ENCODE data around the gene PLXNA1. TPM values are rescaled to one million over a fixed set of nuclear protein-coding genes. Genes with fewer than 3 reads are reported as not detected.

Gene PLXNA1
- total RNA-seq, 2 donors from 2014 or later = 2.1 to 7.6 TPM

GRCh38 chr3:126961191-126961790, 21.6 kb upstream of the PLXNA1 start:
- no peak overlapping the region for H3K27ac Mint-ChIP-seq
- H3K36me3 Mint-ChIP-seq = no peaks in the 10 kb centered on the region
- no peaks in the 10 kb centered on the region for H3K9me3 Mint-ChIP-seq
- no peak for DNase-seq (ENCODE audit: low spot score in 2 of 2)
- no peak for ATAC-seq

GRCh38 chr3:126961791-126962461, 21.0 kb upstream of the PLXNA1 start:
- ATAC-seq (no peak), DNase-seq (ENCODE audit: low spot score in 2 of 2) (no peak)
- H3K36me3 Mint-ChIP-seq = no peaks in the 10 kb centered on the region
- H3K9me3 Mint-ChIP-seq = no peaks in the 10 kb centered on the region
- H3K27ac Mint-ChIP-seq = no peak overlapping the region

GRCh38 chr3:126962756-126963155, 20.2 kb upstream of the PLXNA1 start:
- ATAC-seq = no peak
- H3K27ac Mint-ChIP-seq = no peak overlapping the region
- DNase-seq (ENCODE audit: low spot score in 2 of 2) = no peak
- H3K9me3 Mint-ChIP-seq = no peaks in the 10 kb centered on the region
- no peaks in the 10 kb centered on the region for H3K36me3 Mint-ChIP-seq

- no peaks in the 10 kb centered on the region for H3K9me3 Mint-ChIP-seq
- no peak for DNase-seq (ENCODE audit: low spot score in 2 of 2)
- no peak overlapping the region for H3K27ac Mint-ChIP-seq
- no peaks in the 10 kb centered on the region for H3K36me3 Mint-ChIP-seq
- no peak for ATAC-seq
Measured at GRCh38 chr3:126963261-126964190, 19.4 kb upstream of the PLXNA1 start.

- Mint-ChIP-seq H3K9me3 (no peaks in the 10 kb centered on the region), H3K27ac (peak overlapping the region in 1 of 2 donors; percentile 24), H3K36me3 (no peaks in the 10 kb centered on the region)
- no peak for ATAC-seq
- DNase-seq (ENCODE audit: low spot score in 2 of 2) = no peak
Measured at GRCh38 chr3:126964261-126964660, 18.7 kb upstream of the PLXNA1 start.

GRCh38 chr3:126964950-126965349, 18.0 kb upstream of the PLXNA1 start:
- no peaks in the 10 kb centered on the region for H3K9me3 Mint-ChIP-seq
- H3K27ac Mint-ChIP-seq = peak overlapping the region in 1 of 2 donors; percentile 24
- DNase-seq (ENCODE audit: low spot score in 2 of 2) (no peak), ATAC-seq (no peak)
- H3K36me3 Mint-ChIP-seq = no peaks in the 10 kb centered on the region

- Mint-ChIP-seq H3K9me3 (no peaks in the 10 kb centered on the region), H3K27ac (no peak overlapping the region), H3K36me3 (no peaks in the 10 kb centered on the region)
- DNase-seq (ENCODE audit: low spot score in 2 of 2) (no peak), ATAC-seq (no peak)
Measured at GRCh38 chr3:126965526-126966080, 17.3 kb upstream of the PLXNA1 start.

GRCh38 chr3:126967386-126967785, 15.5 kb upstream of the PLXNA1 start:
- Mint-ChIP-seq H3K36me3 (no peaks in the 10 kb centered on the region), H3K27ac (no peak overlapping the region), H3K9me3 (no peaks in the 10 kb centered on the region)
- ATAC-seq = no peak
- no peak for DNase-seq (ENCODE audit: low spot score in 2 of 2)

- DNase-seq (ENCODE audit: low spot score in 2 of 2) = no peak
- no peak overlapping the region for H3K27ac Mint-ChIP-seq
- no peaks in the 10 kb centered on the region for H3K36me3 Mint-ChIP-seq
- H3K9me3 Mint-ChIP-seq = no peaks in the 10 kb centered on the region
- no peak for ATAC-seq
Measured at GRCh38 chr3:126968391-126969390, 14.2 kb upstream of the PLXNA1 start.

- no peak for ATAC-seq
- no peak overlapping the region for H3K27ac Mint-ChIP-seq
- H3K9me3 Mint-ChIP-seq = peaks cover 5 to 6% of the 10 kb centered on the region in 2 donors
- H3K36me3 Mint-ChIP-seq = peaks cover under 1 to 6% of the 10 kb centered on the region in 2 donors
- no peak for DNase-seq (ENCODE audit: low spot score in 2 of 2)
Measured at GRCh38 chr3:126969586-126969985, 13.3 kb upstream of the PLXNA1 start.

- DNase-seq (ENCODE audit: low spot score in 2 of 2) (no peak), ATAC-seq (no peak)
- Mint-ChIP-seq H3K27ac (no peak overlapping the region), H3K9me3 (peaks cover 11% of the 10 kb centered on the region in 2 donors), H3K36me3 (peaks cover 6 to 12% of the 10 kb centered on the region in 2 donors)
Measured at GRCh38 chr3:126970101-126970500, 12.8 kb upstream of the PLXNA1 start.

GRCh38 chr3:126970921-126971320, 12.0 kb upstream of the PLXNA1 start:
- peaks cover 13 to 15% of the 10 kb centered on the region in 2 donors for H3K9me3 Mint-ChIP-seq
- ATAC-seq (no peak), DNase-seq (ENCODE audit: low spot score in 2 of 2) (no peak)
- no peak overlapping the region for H3K27ac Mint-ChIP-seq
- H3K36me3 Mint-ChIP-seq = peaks cover 10 to 19% of the 10 kb centered on the region in 2 donors

GRCh38 chr3:126971891-126972351, 11.0 kb upstream of the PLXNA1 start:
- no peak for ATAC-seq
- DNase-seq (ENCODE audit: low spot score in 2 of 2) = no peak
- Mint-ChIP-seq H3K27ac (no peak overlapping the region), H3K9me3 (peaks cover 13 to 15% of the 10 kb centered on the region in 2 donors), H3K36me3 (peaks cover 10 to 19% of the 10 kb centered on the region in 2 donors)

- H3K36me3 Mint-ChIP-seq = peaks cover 10 to 19% of the 10 kb centered on the region in 2 donors
- DNase-seq (ENCODE audit: low spot score in 2 of 2) (no peak), ATAC-seq (no peak)
- peaks cover 13 to 15% of the 10 kb centered on the region in 2 donors for H3K9me3 Mint-ChIP-seq
- no peak overlapping the region for H3K27ac Mint-ChIP-seq
Measured at GRCh38 chr3:126972866-126973265, 10.0 kb upstream of the PLXNA1 start.

- Mint-ChIP-seq H3K36me3 (peaks cover 10 to 19% of the 10 kb centered on the region in 2 donors), H3K9me3 (peaks cover 13 to 15% of the 10 kb centered on the region in 2 donors), H3K27ac (no peak overlapping the region)
- no peak for ATAC-seq
- DNase-seq (ENCODE audit: low spot score in 2 of 2) = no peak
Measured at GRCh38 chr3:126973814-126974213, 9.1 kb upstream of the PLXNA1 start.

- DNase-seq (ENCODE audit: low spot score in 2 of 2) (no peak), ATAC-seq (no peak)
- Mint-ChIP-seq H3K27ac (no peak overlapping the region), H3K36me3 (peaks cover 10 to 19% of the 10 kb centered on the region in 2 donors), H3K9me3 (peaks cover 13 to 15% of the 10 kb centered on the region in 2 donors)
Measured at GRCh38 chr3:126974756-126975155, 8.2 kb upstream of the PLXNA1 start.

Measured in activated naive CD4-positive, alpha-beta T cell treated with anti-CD3 and anti-CD28 coated beads, Interleukin-2, amount 50 U/mL, for 72 hours (primary cell).